HG03139 (cell line): Measurements from ENCODE around the gene IDI1.
"Not testable (repeated sequence)": the region's sequence is repeated elsewhere in the genome, so short reads cannot be mapped to it uniquely, and the experiment has no call there.

Experiments used
- ATAC-seq: cut with Tn5 transposase; IDR thresholded peaks from one replicate; pipeline ENCODE4 v1.9.1; 2021; ENCODE audit not compliant: unreplicated experiment

IDI1 gene

GRCh38 chr10:1048732-1049424, at the start of gene IDI1:
Gene IDI1 (minus strand): TSS chr10:1049119. CDS start chr10:1049003, 116 bp downstream.
- ATAC-seq, result peak; percentile 79

- no peak for ATAC-seq
These were observed 48.5 kb upstream of the IDI1 start for GRCh38 chr10:1097436-1097835.

GRCh38 chr10:1096287-1096889, 47.5 kb upstream of the IDI1 start:
- no peak for ATAC-seq

- no peak for ATAC-seq
These were observed 46.6 kb upstream of the IDI1 start for GRCh38 chr10:1095498-1095897.

GRCh38 chr10:1094112-1095057, 45.5 kb upstream of the IDI1 start:
- no peak for ATAC-seq

GRCh38 chr10:1093696-1094095, 44.8 kb upstream of the IDI1 start:
- ATAC-seq, result no peak

- no peak for ATAC-seq
These were observed 41.8 kb upstream of the IDI1 start for GRCh38 chr10:1090696-1091095.

GRCh38 chr10:1089017-1089689, 40.2 kb upstream of the IDI1 start:
- no peak for ATAC-seq

- ATAC-seq, result no peak
These were observed 37.9 kb upstream of the IDI1 start for GRCh38 chr10:1086787-1087186.

- no peak for ATAC-seq
These were observed 36.3 kb upstream of the IDI1 start for GRCh38 chr10:1085258-1085657.

GRCh38 chr10:1084011-1084950, 35.4 kb upstream of the IDI1 start:
- ATAC-seq, result no peak

GRCh38 chr10:1083581-1083980, 34.7 kb upstream of the IDI1 start:
- ATAC-seq, result no peak

- no peak for ATAC-seq
These were observed 29.7 kb upstream of the IDI1 start for GRCh38 chr10:1078668-1079067.

- ATAC-seq, result no peak
These were observed 25.9 kb upstream of the IDI1 start for GRCh38 chr10:1074748-1075308.

- no peak for ATAC-seq
These were observed 25.3 kb upstream of the IDI1 start for GRCh38 chr10:1074052-1074747.

GRCh38 chr10:1070919-1071318, 22.0 kb upstream of the IDI1 start:
- no peak for ATAC-seq

- ATAC-seq, result no peak
These were observed 19.8 kb upstream of the IDI1 start for GRCh38 chr10:1068380-1069361.

- not testable (repeated sequence) for ATAC-seq
These were observed 17.8 kb upstream of the IDI1 start for GRCh38 chr10:1066734-1067133.
